Measurements from ENCODE around the gene OGFOD1.
"Not testable (repeated sequence)": the region's sequence is repeated elsewhere in the genome, so short reads cannot be mapped to it uniquely, and the experiment has no call there.

Gene OGFOD1

DNA sequence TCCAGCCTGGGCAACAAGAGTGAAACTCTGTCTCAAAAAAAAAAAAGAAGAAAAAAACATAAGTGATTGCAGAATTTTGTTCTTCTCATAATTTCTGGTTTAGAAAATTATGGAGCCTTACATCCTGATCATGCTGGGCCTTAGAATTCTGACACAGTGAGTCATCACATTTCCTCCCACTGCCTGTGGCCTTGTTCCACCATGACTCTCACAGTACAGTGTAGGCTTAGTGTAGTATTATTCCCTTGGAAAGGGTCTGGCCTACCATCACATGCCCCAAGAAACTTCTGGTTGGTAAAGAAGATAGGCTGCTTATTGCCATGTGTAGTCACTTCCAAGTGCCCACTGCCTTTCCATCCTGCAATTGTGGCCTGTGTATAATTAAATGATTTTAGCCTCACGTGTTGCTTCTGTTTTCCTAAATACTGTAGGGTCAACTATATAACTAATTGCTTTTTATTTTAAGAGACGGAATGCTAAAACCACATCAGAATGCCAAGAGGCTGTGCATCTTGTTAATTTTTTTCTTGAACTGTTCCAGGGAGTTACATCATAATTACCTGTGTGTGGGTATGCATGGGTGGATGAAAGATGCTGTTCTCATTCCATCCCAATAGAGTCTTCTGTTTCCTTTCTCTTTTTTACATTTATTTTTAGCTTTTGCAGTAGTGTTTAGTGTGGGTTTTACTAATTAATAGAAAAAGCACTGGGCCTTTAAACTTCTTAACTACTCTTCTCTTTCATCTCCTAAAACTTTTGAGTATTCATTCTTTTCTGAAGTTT lies 25.9 kb downstream of the OGFOD1 start:
- no peak overlapping the region for H3K4me3 ChIP-seq (ENCODE audit: low read length in 2 of 2)
- no peaks in the 10 kb centered on the region for H3K27me3 ChIP-seq (ENCODE audit: control insufficient read depth in 2 of 2, insufficient read depth in 2 of 2, low read length in 2 of 2)
- peaks cover 37 to 51% of the 10 kb centered on the region in 2 donors for H3K36me3 ChIP-seq (ENCODE audit: control insufficient read depth in 2 of 2, insufficient read depth in 2 of 2, low read length in 2 of 2)
- no peak overlapping the region for H3K9ac ChIP-seq (ENCODE audit: low read depth in 1 of 2, low read length in 2 of 2)
- no peak overlapping the region for H3K27ac ChIP-seq (ENCODE audit: low read depth in 2 of 2, low read length in 2 of 2)
- no peaks in the 10 kb centered on the region for H3K9me3 ChIP-seq (ENCODE audit: control insufficient read depth in 2 of 2, low read length in 2 of 2)
- H3K4me1 ChIP-seq (ENCODE audit: control insufficient read depth in 2 of 2, insufficient read depth in 2 of 2, low read length in 2 of 2), result no peaks in the 10 kb centered on the region

DNA sequence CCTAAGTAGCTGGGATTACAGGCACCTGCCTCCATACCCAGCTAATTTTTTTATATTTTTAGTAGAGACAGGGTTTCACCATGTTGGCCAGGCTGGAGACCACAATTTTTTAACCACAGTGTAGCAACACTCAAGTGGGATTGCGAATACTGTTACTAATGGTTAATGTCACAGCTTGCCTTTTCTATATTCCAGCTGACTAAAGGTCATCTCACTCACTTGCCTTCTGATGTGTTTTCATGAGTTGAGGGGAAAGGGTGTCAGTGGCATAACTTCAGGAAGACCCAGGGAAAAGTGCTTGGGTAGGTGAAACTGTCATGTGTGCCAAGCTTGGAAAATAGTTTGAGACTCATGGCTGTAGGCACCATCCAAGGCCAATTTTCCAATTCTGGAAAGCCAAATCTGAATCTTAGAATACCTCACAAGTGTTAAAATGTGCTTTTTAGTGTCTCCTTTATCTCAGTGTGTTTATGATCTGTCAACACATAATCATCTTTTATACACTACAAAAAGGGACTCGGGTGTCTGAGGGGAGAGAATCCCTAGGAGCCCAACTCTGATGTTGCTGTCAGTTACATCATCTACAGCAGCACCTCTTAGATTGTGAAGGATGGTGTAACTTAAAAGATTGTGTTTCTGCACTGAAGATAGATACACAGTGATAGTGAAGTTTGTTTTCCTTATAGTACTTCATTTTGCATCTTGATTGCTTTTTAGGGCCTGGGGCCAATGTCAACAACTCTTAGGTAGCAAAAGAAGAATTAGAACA lies 27.1 kb downstream of the OGFOD1 start:
- Histone ChIP-seq H3K9ac (ENCODE audit: low read depth in 1 of 2, low read length in 2 of 2) (no peak overlapping the region), H3K9me3 (ENCODE audit: control insufficient read depth in 2 of 2, low read length in 2 of 2) (no peaks in the 10 kb centered on the region), H3K27me3 (ENCODE audit: control insufficient read depth in 2 of 2, insufficient read depth in 2 of 2, low read length in 2 of 2) (no peaks in the 10 kb centered on the region), H3K4me1 (ENCODE audit: control insufficient read depth in 2 of 2, insufficient read depth in 2 of 2, low read length in 2 of 2) (no peaks in the 10 kb centered on the region), H3K36me3 (ENCODE audit: control insufficient read depth in 2 of 2, insufficient read depth in 2 of 2, low read length in 2 of 2) (peaks cover 32 to 42% of the 10 kb centered on the region in 2 donors), H3K27ac (ENCODE audit: low read depth in 2 of 2, low read length in 2 of 2) (no peak overlapping the region), H3K4me3 (ENCODE audit: low read length in 2 of 2) (no peak overlapping the region)

DNA sequence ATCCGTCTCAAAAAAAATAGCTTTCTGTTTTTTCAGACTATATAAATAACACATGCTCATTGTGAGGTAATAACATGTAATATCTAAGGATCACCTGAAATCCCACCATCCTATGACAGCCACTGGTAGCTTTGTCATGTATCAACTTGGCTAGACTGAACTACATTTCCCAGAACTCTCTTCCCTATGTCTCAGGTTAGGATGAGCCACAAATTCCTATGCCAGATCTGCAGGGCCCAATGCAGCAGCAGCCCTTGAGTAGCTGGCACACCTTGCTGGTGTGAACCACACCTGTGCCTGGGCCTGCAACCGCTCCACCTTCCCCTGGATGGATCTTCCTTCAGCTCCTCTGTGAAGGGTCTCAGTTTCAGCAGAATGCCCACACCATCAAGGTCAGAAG lies 28.1 kb downstream of the OGFOD1 start:
- H3K4me3 ChIP-seq (ENCODE audit: low read length in 2 of 2), result no peak overlapping the region
- H3K27me3 ChIP-seq (ENCODE audit: control insufficient read depth in 2 of 2, insufficient read depth in 2 of 2, low read length in 2 of 2), result no peaks in the 10 kb centered on the region
- no peak overlapping the region for H3K9ac ChIP-seq (ENCODE audit: low read depth in 1 of 2, low read length in 2 of 2)
- peaks cover 33 to 43% of the 10 kb centered on the region in 2 donors for H3K36me3 ChIP-seq (ENCODE audit: control insufficient read depth in 2 of 2, insufficient read depth in 2 of 2, low read length in 2 of 2)
- no peaks in the 10 kb centered on the region for H3K4me1 ChIP-seq (ENCODE audit: control insufficient read depth in 2 of 2, insufficient read depth in 2 of 2, low read length in 2 of 2)
- H3K27ac ChIP-seq (ENCODE audit: low read depth in 2 of 2, low read length in 2 of 2), result no peak overlapping the region
- H3K9me3 ChIP-seq (ENCODE audit: control insufficient read depth in 2 of 2, low read length in 2 of 2), result no peaks in the 10 kb centered on the region

- Histone ChIP-seq H3K27ac (ENCODE audit: low read depth in 2 of 2, low read length in 2 of 2) (no peak overlapping the region), H3K9me3 (ENCODE audit: control insufficient read depth in 2 of 2, low read length in 2 of 2) (no peaks in the 10 kb centered on the region), H3K4me3 (ENCODE audit: low read length in 2 of 2) (no peak overlapping the region), H3K27me3 (ENCODE audit: control insufficient read depth in 2 of 2, insufficient read depth in 2 of 2, low read length in 2 of 2) (no peaks in the 10 kb centered on the region), H3K9ac (ENCODE audit: low read depth in 1 of 2, low read length in 2 of 2) (no peak overlapping the region), H3K4me1 (ENCODE audit: control insufficient read depth in 2 of 2, insufficient read depth in 2 of 2, low read length in 2 of 2) (no peaks in the 10 kb centered on the region), H3K36me3 (ENCODE audit: control insufficient read depth in 2 of 2, insufficient read depth in 2 of 2, low read length in 2 of 2) (peaks cover 29 to 34% of the 10 kb centered on the region in 2 donors)
These were observed 29.6 kb downstream of the OGFOD1 start for GRCh38 chr16:56480776-56481467.

GRCh38 chr16:56481468-56482122 lies 30.2 kb downstream of the OGFOD1 start:
- H3K27ac ChIP-seq (ENCODE audit: low read depth in 2 of 2, low read length in 2 of 2), result no peak overlapping the region
- no peaks in the 10 kb centered on the region for H3K4me1 ChIP-seq (ENCODE audit: control insufficient read depth in 2 of 2, insufficient read depth in 2 of 2, low read length in 2 of 2)
- no peaks in the 10 kb centered on the region for H3K9me3 ChIP-seq (ENCODE audit: control insufficient read depth in 2 of 2, low read length in 2 of 2)
- H3K4me3 ChIP-seq (ENCODE audit: low read length in 2 of 2), result no peak overlapping the region
- no peaks in the 10 kb centered on the region for H3K27me3 ChIP-seq (ENCODE audit: control insufficient read depth in 2 of 2, insufficient read depth in 2 of 2, low read length in 2 of 2)
- peaks cover 26 to 27% of the 10 kb centered on the region in 2 donors for H3K36me3 ChIP-seq (ENCODE audit: control insufficient read depth in 2 of 2, insufficient read depth in 2 of 2, low read length in 2 of 2)
- H3K9ac ChIP-seq (ENCODE audit: low read depth in 1 of 2, low read length in 2 of 2), result no peak overlapping the region

GRCh38 chr16:56482683-56483236 lies 31.4 kb downstream of the OGFOD1 start:
- H3K4me3 ChIP-seq (ENCODE audit: low read length in 2 of 2), result no peak overlapping the region
- peaks cover 22 to 23% of the 10 kb centered on the region in 2 donors for H3K36me3 ChIP-seq (ENCODE audit: control insufficient read depth in 2 of 2, insufficient read depth in 2 of 2, low read length in 2 of 2)
- no peaks in the 10 kb centered on the region for H3K27me3 ChIP-seq (ENCODE audit: control insufficient read depth in 2 of 2, insufficient read depth in 2 of 2, low read length in 2 of 2)
- no peaks in the 10 kb centered on the region for H3K4me1 ChIP-seq (ENCODE audit: control insufficient read depth in 2 of 2, insufficient read depth in 2 of 2, low read length in 2 of 2)
- H3K9me3 ChIP-seq (ENCODE audit: control insufficient read depth in 2 of 2, low read length in 2 of 2), result no peaks in the 10 kb centered on the region
- no peak overlapping the region for H3K9ac ChIP-seq (ENCODE audit: low read depth in 1 of 2, low read length in 2 of 2)
- no peak overlapping the region for H3K27ac ChIP-seq (ENCODE audit: low read depth in 2 of 2, low read length in 2 of 2)

- Histone ChIP-seq H3K27me3 (ENCODE audit: control insufficient read depth in 2 of 2, insufficient read depth in 2 of 2, low read length in 2 of 2) (no peaks in the 10 kb centered on the region), H3K4me1 (ENCODE audit: control insufficient read depth in 2 of 2, insufficient read depth in 2 of 2, low read length in 2 of 2) (no peaks in the 10 kb centered on the region), H3K36me3 (ENCODE audit: control insufficient read depth in 2 of 2, insufficient read depth in 2 of 2, low read length in 2 of 2) (peaks cover 19 to 23% of the 10 kb centered on the region in 2 donors), H3K9me3 (ENCODE audit: control insufficient read depth in 2 of 2, low read length in 2 of 2) (no peaks in the 10 kb centered on the region), H3K4me3 (ENCODE audit: low read length in 2 of 2) (no peak overlapping the region), H3K27ac (ENCODE audit: low read depth in 2 of 2, low read length in 2 of 2) (no peak overlapping the region), H3K9ac (ENCODE audit: low read depth in 1 of 2, low read length in 2 of 2) (no peak overlapping the region)
These were observed 32.0 kb downstream of the OGFOD1 start for GRCh38 chr16:56483394-56483793.

GRCh38 chr16:56488035-56488434 lies 36.7 kb downstream of the OGFOD1 start:
- no peaks in the 10 kb centered on the region for H3K27me3 ChIP-seq (ENCODE audit: control insufficient read depth in 2 of 2, insufficient read depth in 2 of 2, low read length in 2 of 2)
- peaks cover 10 to 13% of the 10 kb centered on the region in 2 donors for H3K36me3 ChIP-seq (ENCODE audit: control insufficient read depth in 2 of 2, insufficient read depth in 2 of 2, low read length in 2 of 2)
- H3K9ac ChIP-seq (ENCODE audit: low read depth in 1 of 2, low read length in 2 of 2), result no peak overlapping the region
- no peaks in the 10 kb centered on the region for H3K4me1 ChIP-seq (ENCODE audit: control insufficient read depth in 2 of 2, insufficient read depth in 2 of 2, low read length in 2 of 2)
- H3K27ac ChIP-seq (ENCODE audit: low read depth in 2 of 2, low read length in 2 of 2), result no peak overlapping the region
- no peak overlapping the region for H3K4me3 ChIP-seq (ENCODE audit: low read length in 2 of 2)
- H3K9me3 ChIP-seq (ENCODE audit: control insufficient read depth in 2 of 2, low read length in 2 of 2), result no peaks in the 10 kb centered on the region

- not testable (repeated sequence) for H3K9ac ChIP-seq (ENCODE audit: low read depth in 1 of 2, low read length in 2 of 2); H3K27me3 ChIP-seq (ENCODE audit: control insufficient read depth in 2 of 2, insufficient read depth in 2 of 2, low read length in 2 of 2); H3K27ac ChIP-seq (ENCODE audit: low read depth in 2 of 2, low read length in 2 of 2); H3K9me3 ChIP-seq (ENCODE audit: control insufficient read depth in 2 of 2, low read length in 2 of 2); H3K4me1 ChIP-seq (ENCODE audit: control insufficient read depth in 2 of 2, insufficient read depth in 2 of 2, low read length in 2 of 2); H3K4me3 ChIP-seq (ENCODE audit: low read length in 2 of 2)
- peaks cover 10 to 13% of the 10 kb centered on the region in 2 donors for H3K36me3 ChIP-seq (ENCODE audit: control insufficient read depth in 2 of 2, insufficient read depth in 2 of 2, low read length in 2 of 2)
These were observed 37.5 kb downstream of the OGFOD1 start for GRCh38 chr16:56488868-56489267.
